Measurements from ENCODE around the gene DNAH10. TPM values are rescaled to one million over a fixed set of nuclear protein-coding genes. Genes with fewer than 3 reads are reported as not detected.

DNAH10 gene
- total RNA-seq, 1 donor from 2014 or later, result 1.0 TPM

DNA sequence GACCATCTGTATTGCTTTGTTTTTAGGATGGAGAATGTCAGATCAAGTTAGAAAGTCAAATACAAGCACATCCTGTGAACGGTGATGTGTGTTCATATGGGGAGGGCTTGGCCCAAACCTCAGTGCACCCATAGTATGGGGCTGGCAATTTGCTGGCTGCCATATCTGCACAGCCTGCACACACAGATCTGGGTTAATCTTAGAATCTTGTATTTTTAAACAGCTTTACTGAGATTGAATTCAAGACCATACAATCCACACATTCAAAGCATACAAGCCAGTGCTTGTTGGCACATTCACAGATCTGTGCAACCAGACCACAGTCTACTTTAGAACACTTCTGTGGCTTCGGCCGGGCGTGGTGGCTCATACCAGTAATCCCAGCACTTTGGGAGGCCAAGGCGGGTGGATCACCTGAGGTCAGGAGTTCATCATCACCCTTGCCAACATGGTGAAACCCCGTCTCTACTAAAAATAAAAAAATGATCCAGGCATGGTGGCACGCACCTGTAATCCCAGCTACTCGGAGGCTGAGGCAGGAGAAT, 120.1 kb downstream of the DNAH10 start:
- Mint-ChIP-seq H3K27me3 (peaks cover 14% of the 10 kb centered on the region), H3K4me1 (ENCODE audit: low read depth) (peaks cover 3% of the 10 kb centered on the region), H3K27ac (no peak overlapping the region), H3K36me3 (ENCODE audit: insufficient read depth) (no peaks in the 10 kb centered on the region), H3K9me3 (ENCODE audit: low read depth) (no peaks in the 10 kb centered on the region), H3K4me3 (ENCODE audit: low read depth) (no peak overlapping the region)
- TF ChIP-seq, protein P1, sequence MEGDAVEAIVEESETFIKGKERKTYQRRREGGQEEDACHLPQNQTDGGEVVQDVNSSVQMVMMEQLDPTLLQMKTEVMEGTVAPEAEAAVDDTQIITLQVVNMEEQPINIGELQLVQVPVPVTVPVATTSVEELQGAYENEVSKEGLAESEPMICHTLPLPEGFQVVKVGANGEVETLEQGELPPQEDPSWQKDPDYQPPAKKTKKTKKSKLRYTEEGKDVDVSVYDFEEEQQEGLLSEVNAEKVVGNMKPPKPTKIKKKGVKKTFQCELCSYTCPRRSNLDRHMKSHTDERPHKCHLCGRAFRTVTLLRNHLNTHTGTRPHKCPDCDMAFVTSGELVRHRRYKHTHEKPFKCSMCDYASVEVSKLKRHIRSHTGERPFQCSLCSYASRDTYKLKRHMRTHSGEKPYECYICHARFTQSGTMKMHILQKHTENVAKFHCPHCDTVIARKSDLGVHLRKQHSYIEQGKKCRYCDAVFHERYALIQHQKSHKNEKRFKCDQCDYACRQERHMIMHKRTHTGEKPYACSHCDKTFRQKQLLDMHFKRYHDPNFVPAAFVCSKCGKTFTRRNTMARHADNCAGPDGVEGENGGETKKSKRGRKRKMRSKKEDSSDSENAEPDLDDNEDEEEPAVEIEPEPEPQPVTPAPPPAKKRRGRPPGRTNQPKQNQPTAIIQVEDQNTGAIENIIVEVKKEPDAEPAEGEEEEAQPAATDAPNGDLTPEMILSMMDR (IDR thresholded peaks at IDR 0.05; ENCODE audit: unreplicated experiment), result no peak
- DNase-seq (ENCODE audit: low spot score, unreplicated experiment), result no peak

DNA sequence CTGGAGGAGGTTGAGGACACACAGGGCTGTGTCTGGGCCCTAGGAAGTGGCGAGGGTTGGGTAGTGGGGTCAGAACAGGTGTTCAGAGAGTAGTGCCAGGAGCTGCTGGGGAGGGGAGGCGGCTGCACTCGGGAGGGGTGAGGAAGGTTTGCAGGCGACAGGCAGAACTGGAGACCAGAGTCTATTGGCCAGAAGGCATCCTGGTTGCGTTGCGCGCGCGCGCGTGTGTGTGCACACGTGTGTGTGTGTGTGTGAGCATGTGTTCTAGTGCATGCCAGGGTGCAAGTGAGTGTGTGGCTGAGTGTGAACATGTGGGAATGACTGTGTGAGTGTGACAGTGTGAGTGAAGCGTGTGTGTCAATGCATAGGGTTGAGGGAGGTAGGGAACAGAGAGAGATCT, 124.2 kb downstream of the DNAH10 start:
- TF ChIP-seq, protein P1 (IDR thresholded peaks at IDR 0.05; ENCODE audit: unreplicated experiment), result no peak
- Mint-ChIP-seq H3K27me3 (peaks cover 28% of the 10 kb centered on the region), H3K4me1 (ENCODE audit: low read depth) (peaks cover 3% of the 10 kb centered on the region), H3K9me3 (ENCODE audit: low read depth) (no peaks in the 10 kb centered on the region), H3K36me3 (ENCODE audit: insufficient read depth) (no peaks in the 10 kb centered on the region), H3K4me3 (ENCODE audit: low read depth) (no peak overlapping the region), H3K27ac (no peak overlapping the region)
- no peak for DNase-seq (ENCODE audit: low spot score, unreplicated experiment)

DNA sequence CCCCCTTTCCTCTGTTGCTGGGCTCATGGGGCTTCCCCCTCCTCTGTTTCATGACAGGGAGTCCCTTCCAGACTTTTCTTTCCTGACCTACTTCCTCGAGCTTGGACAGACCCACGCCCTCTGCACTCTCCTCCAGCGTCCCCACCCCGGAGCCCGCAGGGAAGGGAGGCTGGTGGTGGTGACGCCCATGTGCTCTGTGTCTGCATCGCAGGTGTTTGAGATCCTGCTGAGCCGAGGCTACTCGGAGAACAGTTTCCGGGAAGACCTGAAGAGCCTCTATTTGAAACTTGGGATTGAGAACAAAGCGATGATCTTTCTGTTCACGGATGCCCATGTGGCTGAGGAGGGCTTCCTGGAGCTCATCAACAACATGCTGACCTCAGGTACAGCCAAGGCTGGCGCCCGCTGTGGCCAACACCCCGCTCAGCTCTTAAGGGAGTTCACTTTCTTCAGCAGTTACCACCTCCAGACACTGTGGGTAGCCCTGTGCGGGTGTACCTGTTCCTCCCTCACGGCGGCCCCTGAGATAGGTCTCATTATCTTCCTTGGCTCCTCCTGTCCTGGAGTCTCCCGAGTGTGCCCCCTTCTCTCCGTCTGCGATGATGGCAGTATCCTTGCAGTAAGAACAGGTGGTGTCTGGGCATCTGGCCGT, 125.0 kb downstream of the DNAH10 start:
- Mint-ChIP-seq H3K27ac (no peak overlapping the region), H3K4me1 (ENCODE audit: low read depth) (peaks cover 3% of the 10 kb centered on the region), H3K27me3 (peaks cover 35% of the 10 kb centered on the region), H3K4me3 (ENCODE audit: low read depth) (no peak overlapping the region), H3K9me3 (ENCODE audit: low read depth) (no peaks in the 10 kb centered on the region), H3K36me3 (ENCODE audit: insufficient read depth) (no peaks in the 10 kb centered on the region)
- TF ChIP-seq, protein P1 (IDR thresholded peaks at IDR 0.05; ENCODE audit: unreplicated experiment), result no peak
- no peak for DNase-seq (ENCODE audit: low spot score, unreplicated experiment)

DNA sequence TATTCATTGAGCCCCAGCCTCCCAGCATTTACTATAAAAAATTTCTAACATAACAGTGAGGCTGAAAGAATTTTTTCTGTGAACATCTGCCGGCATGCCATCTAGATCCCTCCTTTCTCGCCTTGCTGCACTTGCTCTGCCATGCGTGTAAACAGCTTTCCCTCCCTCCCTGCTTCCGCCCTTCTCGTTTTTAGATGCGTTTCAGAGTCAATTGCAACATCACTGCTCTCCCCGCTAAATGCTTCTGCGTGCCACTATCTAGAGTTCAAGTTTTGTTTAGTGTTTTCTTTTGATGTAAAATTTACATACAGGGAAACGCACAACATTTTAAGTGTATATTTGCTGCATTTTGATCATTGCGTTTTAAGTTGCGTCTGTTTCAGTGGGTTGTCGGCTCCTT, 126.9 kb downstream of the DNAH10 start:
- no peak for DNase-seq (ENCODE audit: low spot score, unreplicated experiment)
- Mint-ChIP-seq H3K27ac (no peak overlapping the region), H3K27me3 (peaks cover 36% of the 10 kb centered on the region), H3K36me3 (ENCODE audit: insufficient read depth) (no peaks in the 10 kb centered on the region), H3K9me3 (ENCODE audit: low read depth) (no peaks in the 10 kb centered on the region), H3K4me3 (ENCODE audit: low read depth) (no peak overlapping the region), H3K4me1 (ENCODE audit: low read depth) (peaks cover 3% of the 10 kb centered on the region)
- TF ChIP-seq, protein P1 (IDR thresholded peaks at IDR 0.05; ENCODE audit: unreplicated experiment), result no peak

DNA sequence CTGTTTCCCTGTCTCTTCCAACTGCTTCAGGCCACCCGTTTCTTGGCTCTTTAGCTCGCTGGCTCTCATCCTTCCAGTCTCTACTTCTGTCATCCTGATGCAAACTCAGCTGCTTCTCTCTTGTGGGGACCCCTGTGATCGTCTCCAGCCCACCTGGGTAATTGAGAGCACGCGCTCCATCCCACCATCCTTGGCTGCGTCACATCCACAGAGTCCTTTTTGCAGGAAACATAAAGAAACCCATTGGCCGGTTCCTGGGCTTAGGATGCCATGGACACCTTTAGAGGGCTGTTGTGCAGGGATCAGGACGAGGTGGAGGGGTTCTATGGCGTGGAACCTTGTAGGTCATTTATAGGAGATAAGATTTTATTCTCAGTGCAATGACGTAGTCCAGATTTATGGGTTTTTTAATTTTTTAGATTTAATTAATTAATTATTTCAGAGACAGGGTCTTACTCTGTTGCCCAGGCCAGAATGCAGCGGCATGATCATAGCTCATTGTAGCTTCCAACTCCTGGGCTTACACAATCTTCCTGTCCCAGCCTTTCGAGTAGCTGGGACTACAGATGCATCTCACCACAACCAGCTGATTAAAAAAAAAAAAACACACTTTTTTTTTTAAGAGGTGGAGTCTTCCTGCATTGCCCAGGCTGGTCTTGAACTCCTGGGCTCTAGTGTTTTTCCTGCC, 127.9 kb downstream of the DNAH10 start:
- Mint-ChIP-seq H3K27me3 (peaks cover 36% of the 10 kb centered on the region), H3K4me3 (ENCODE audit: low read depth) (no peak overlapping the region), H3K36me3 (ENCODE audit: insufficient read depth) (no peaks in the 10 kb centered on the region)

More for the DNA sequence above, 127.9 kb downstream of the DNAH10 start:
- peaks cover 3% of the 10 kb centered on the region for H3K4me1 Mint-ChIP-seq (ENCODE audit: low read depth)
- no peak overlapping the region for H3K27ac Mint-ChIP-seq
- H3K9me3 Mint-ChIP-seq (ENCODE audit: low read depth), result no peaks in the 10 kb centered on the region
- no peak for DNase-seq (ENCODE audit: low spot score, unreplicated experiment)
- TF ChIP-seq, protein P1 (IDR thresholded peaks at IDR 0.05; ENCODE audit: unreplicated experiment), result no peak

Measured in progenitor cell of endocrine pancreas (in vitro differentiated cells).